Activated naive CD4-positive, alpha-beta T cell treated with anti-CD3 and anti-CD28 coated beads, Interleukin-2, amount 10 ng/mL, durations not matched to agents 7 days and 5 days (primary cell): Measurements from ENCODE around the gene ANKRD63.

ENCODE experiments used
- CTCF ChIA-PET: fragments of 350-600 bp; sonication (Branson Sonifier 250); formaldehyde crosslinking; loops from one replicate; lab custom pipeline; 2021; ENCODE audit warnings: antibody characterized with exemption; lab: Charles Lee
- DNase-seq: peaks from one replicate; pipeline ENCODE4 v3.0.0-alpha.2; 2020
- H3K27ac Mint-ChIP-seq: one replicate; pipeline ENCODE4 v1.8.0; 2021; ENCODE audit warnings: mild to moderate bottlenecking, moderate library complexity, mixed read lengths
- H3K27me3 Mint-ChIP-seq: one replicate; pipeline ENCODE4 v1.8.0; 2021; ENCODE audit warnings: mild to moderate bottlenecking, mixed read lengths
- H3K36me3 Mint-ChIP-seq: one replicate; pipeline ENCODE4 v1.8.0; 2021; ENCODE audit warnings: mixed read lengths
- H3K4me1 Mint-ChIP-seq: one replicate; pipeline ENCODE4 v1.8.0; 2021; ENCODE audit warnings: mixed read lengths
- H3K4me3 Mint-ChIP-seq: one replicate; pipeline ENCODE4 v1.8.0; 2021; ENCODE audit warnings: mild to moderate bottlenecking, moderate library complexity, mixed read lengths
- H3K9me3 Mint-ChIP-seq: one replicate; pipeline ENCODE4 v1.8.0; 2021; ENCODE audit warnings: mixed read lengths

Gene ANKRD63

GRCh38 chr15:40286794-40287193, 3.9 kb upstream of the ANKRD63 start:
- H3K4me3 Mint-ChIP-seq = no peak overlapping the region
- H3K27ac Mint-ChIP-seq = no peak overlapping the region
- DNase-seq = no peak
- peaks cover 9% of the 10 kb centered on the region for H3K36me3 Mint-ChIP-seq
- CTCF ChIA-PET = interaction anchor here (0.6 to 8.5 kb wide), 3 partner anchors 23 to 1573 kb away, joined by 3 to 81 read pairs (median 3); partner anchors contain the start of gene PLCB2
- H3K27me3 Mint-ChIP-seq = peaks cover 31% of the 10 kb centered on the region
- H3K9me3 Mint-ChIP-seq = no peaks in the 10 kb centered on the region
- H3K4me1 Mint-ChIP-seq = peaks cover 2% of the 10 kb centered on the region

GRCh38 chr15:40286061-40286532, 3.2 kb upstream of the ANKRD63 start:
- CTCF ChIA-PET = interaction anchor here (1.7 to 8.5 kb wide), 3 partner anchors 12 to 52 kb away, joined by 12 to 81 read pairs (median 16); partner anchors contain the start of gene PLCB2
- Mint-ChIP-seq H3K9me3 (no peaks in the 10 kb centered on the region), H3K4me1 (peaks cover 4% of the 10 kb centered on the region), H3K27ac (no peak overlapping the region), H3K36me3 (peaks cover 9% of the 10 kb centered on the region), H3K4me3 (no peak overlapping the region), H3K27me3 (peaks cover 37% of the 10 kb centered on the region)
- DNase-seq = no peak

DNA sequence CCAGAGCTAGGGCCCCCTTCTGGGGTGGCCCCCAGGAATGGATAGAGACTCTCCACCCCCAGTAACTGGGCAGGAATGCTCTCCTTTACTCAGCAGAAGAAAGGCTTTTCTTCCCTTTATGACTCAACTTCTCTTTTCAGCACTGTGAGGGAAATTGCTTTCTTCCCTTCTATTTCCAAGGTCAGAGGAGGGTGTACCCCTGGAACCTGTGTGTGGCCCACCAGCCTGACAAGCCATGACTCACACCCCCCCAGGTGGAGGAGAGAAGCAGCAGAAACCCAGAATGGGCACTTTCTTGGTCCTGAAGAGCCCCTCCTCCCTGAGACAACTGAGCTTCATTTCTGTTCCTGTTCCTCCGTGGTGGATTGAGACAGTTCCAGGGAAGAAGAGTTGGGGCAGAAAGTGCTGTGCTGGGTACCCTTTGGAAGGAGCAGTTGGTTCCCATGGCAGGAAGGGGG, 2.7 kb upstream of the ANKRD63 start:
- Mint-ChIP-seq H3K4me1 (peaks cover 5% of the 10 kb centered on the region), H3K9me3 (no peaks in the 10 kb centered on the region), H3K27ac (no peak overlapping the region), H3K36me3 (peaks cover 9% of the 10 kb centered on the region), H3K4me3 (no peak overlapping the region), H3K27me3 (peaks cover 43% of the 10 kb centered on the region)
- CTCF ChIA-PET = interaction anchor here (1.7 to 8.5 kb wide), 3 partner anchors 11 to 53 kb away, joined by 12 to 81 read pairs (median 16); partner anchors contain the start of gene PLCB2
- no peak for DNase-seq

DNA sequence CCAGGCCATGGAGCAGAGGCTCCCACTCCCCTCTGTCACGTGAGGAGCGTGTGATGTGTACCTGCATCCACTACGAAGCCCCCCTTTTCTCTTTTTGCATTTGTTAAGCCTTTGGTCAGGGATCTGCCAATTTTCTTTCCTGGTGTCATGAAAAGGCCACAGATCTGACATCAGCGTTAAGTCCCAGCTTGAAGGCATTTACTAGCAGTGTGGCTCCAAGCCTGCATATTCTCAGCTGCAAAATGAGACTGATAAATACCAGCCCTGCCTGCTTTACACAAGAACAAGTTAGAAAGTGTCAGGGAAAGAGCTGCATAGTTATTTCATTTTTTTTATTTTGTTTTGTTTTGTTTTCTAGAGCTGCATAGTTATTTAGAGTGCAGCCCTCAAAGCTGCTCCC, 2.3 kb upstream of the ANKRD63 start:
- H3K4me1 Mint-ChIP-seq = peaks cover 5% of the 10 kb centered on the region
- CTCF ChIA-PET = interaction anchor here (1.7 to 8.5 kb wide), 3 partner anchors 11 to 53 kb away, joined by 12 to 81 read pairs (median 16); partner anchors contain the start of gene PLCB2
- peaks cover 47% of the 10 kb centered on the region for H3K27me3 Mint-ChIP-seq
- H3K9me3 Mint-ChIP-seq = no peaks in the 10 kb centered on the region
- no peak overlapping the region for H3K27ac Mint-ChIP-seq
- no peak for DNase-seq
- H3K4me3 Mint-ChIP-seq = no peak overlapping the region
- H3K36me3 Mint-ChIP-seq = peaks cover 9% of the 10 kb centered on the region

GRCh38 chr15:40283615-40284300, 894 bp upstream of the ANKRD63 start:
- Mint-ChIP-seq H3K27me3 (peaks cover 61% of the 10 kb centered on the region), H3K36me3 (peaks cover 7% of the 10 kb centered on the region), H3K4me1 (peaks cover 7% of the 10 kb centered on the region), H3K27ac (peak overlapping the region; percentile 28), H3K4me3 (peak overlapping the region; percentile 18), H3K9me3 (no peaks in the 10 kb centered on the region)
- CTCF ChIA-PET = interaction anchor here (0.7 to 1.9 kb wide), 6 partner anchors 9 to 263 kb away, joined by 3 to 21 read pairs (median 4); partner anchors contain the start of gene PLCB2
- DNase-seq = no peak

DNA sequence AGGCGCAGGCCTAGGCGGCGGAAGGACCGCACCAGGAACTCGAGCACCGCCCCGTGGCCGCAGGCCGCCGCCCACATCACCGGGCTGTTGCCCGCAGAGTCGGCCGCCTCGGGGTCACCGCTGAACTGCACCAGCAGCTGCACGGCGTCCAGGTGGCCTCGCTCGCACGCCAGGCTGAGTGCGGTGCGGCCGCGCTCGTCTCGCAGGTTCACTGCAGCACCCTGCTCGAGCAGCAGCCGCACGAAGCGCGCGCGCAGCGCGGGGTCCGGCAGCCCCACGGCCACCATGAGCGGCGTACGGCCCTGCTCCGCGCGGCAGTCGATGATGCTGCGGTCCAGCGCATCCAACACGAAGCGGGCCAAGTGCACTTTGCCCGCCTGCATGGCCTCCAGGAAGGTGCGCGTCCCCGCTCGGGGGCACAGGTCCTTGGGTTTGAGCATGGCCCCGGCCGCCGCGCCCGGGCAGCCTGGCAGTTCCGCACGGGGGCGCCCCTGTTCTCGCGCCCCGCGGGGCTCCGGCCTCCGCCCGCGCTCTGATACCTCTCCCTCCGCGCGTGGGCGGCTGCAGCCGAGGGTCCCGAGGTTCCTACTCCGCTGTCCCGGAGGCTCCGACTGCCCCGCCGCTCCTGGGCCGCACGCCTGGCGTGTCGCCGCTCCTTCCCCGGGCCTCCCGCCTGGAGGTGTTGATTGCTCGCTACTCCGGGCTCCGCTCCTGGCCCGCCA, 556 bp downstream of the ANKRD63 start:
- Mint-ChIP-seq H3K4me3 (peak overlapping the region; percentile 66), H3K36me3 (no peaks in the 10 kb centered on the region), H3K4me1 (peaks cover 9% of the 10 kb centered on the region), H3K27ac (no peak overlapping the region), H3K27me3 (peaks cover 75% of the 10 kb centered on the region), H3K9me3 (no peaks in the 10 kb centered on the region)
- CTCF ChIA-PET = interaction anchor here (1.0 to 1.9 kb wide), 5 partner anchors 11 to 61 kb away, joined by 3 to 21 read pairs (median 4); partner anchors contain the start of gene PLCB2
- DNase-seq = peak; percentile 70

DNA sequence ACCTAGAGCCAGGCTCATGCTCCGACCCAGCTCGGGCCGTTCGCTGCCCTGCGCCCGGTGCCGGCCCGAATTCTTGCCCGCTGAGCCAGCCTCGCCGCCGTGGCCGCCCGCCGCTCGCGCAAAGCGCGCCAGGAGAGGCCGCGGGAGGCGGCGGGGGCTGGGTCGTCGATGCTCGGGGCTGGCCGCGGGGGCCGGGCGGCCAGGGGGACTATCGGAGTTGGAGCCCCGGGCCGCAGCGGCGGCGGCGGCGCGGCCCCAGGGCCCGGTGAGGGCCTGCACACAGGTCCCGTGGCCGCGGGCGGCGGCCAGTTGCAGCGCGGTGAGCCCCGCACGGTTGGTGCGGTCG, 1.1 kb downstream of the ANKRD63 start:
- peaks cover 81% of the 10 kb centered on the region for H3K27me3 Mint-ChIP-seq
- H3K9me3 Mint-ChIP-seq = no peaks in the 10 kb centered on the region
- no peaks in the 10 kb centered on the region for H3K36me3 Mint-ChIP-seq
- H3K4me3 Mint-ChIP-seq = no peak overlapping the region
- H3K4me1 Mint-ChIP-seq = peaks cover 9% of the 10 kb centered on the region
- DNase-seq = no peak
- CTCF ChIA-PET = interaction anchor here (1.5 kb wide), 2 partner anchors 28 to 56 kb away, joined by 3 to 4 read pairs; no protein-coding TSS in a partner anchor
- H3K27ac Mint-ChIP-seq = no peak overlapping the region

GRCh38 chr15:40281057-40281800, 1.6 kb downstream of the ANKRD63 start:
- Mint-ChIP-seq H3K9me3 (no peaks in the 10 kb centered on the region), H3K27ac (no peak overlapping the region), H3K36me3 (no peaks in the 10 kb centered on the region), H3K4me3 (peak overlapping the region; percentile 26), H3K4me1 (peaks cover 9% of the 10 kb centered on the region), H3K27me3 (peaks cover 86% of the 10 kb centered on the region)
- CTCF ChIA-PET = interaction anchor here (1.4 to 10.8 kb wide), 10 partner anchors 8 to 141 kb away, joined by 3 to 401 read pairs (median 21); partner anchors contain the start of genes CCDC9B and PLCB2
- DNase-seq = no peak

DNA sequence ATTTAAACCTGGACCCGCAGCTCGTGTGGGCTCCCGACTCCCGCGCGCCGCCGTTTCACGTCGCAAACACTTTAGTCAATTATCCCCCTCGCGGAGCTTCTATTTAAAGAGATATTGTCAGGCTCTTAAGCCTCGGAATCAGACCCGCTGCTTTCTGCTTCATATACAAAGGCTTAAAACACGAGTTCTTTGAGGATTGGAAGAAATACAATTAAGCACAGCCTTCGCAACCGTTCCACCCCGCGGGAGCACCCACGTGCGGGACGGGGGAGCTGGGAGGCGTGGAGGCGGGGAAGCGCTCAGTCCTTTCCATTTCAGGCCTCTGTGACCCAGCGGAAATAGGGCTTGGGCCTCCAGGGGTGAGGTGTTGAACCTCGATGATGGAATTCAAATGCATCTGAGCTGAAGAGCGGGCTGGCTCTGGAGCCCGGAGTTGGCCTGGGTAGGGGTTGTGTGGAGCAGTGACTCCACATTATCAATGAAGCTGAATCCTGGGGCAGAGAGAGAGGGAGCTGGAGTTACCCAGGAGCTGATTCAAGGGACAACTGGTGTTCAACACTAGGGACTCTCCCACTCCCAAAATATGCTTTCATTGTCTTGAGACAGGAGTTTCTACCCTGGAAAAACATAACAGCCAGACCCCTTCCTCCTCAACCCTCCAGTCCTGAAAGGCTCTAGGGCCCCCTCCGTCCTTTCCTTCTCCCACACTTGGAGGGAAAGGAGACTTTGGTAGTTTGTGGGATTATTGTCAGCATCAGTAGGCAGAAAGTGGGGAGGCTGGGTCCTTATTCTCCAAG, 2.4 kb downstream of the ANKRD63 start:
- no peak overlapping the region for H3K4me3 Mint-ChIP-seq
- CTCF ChIA-PET = interaction anchor here (1.2 to 10.8 kb wide), 11 partner anchors 9 to 141 kb away, joined by 3 to 401 read pairs (median 20); partner anchors contain the start of genes CCDC9B and PLCB2
- H3K27ac Mint-ChIP-seq = no peak overlapping the region

DNA sequence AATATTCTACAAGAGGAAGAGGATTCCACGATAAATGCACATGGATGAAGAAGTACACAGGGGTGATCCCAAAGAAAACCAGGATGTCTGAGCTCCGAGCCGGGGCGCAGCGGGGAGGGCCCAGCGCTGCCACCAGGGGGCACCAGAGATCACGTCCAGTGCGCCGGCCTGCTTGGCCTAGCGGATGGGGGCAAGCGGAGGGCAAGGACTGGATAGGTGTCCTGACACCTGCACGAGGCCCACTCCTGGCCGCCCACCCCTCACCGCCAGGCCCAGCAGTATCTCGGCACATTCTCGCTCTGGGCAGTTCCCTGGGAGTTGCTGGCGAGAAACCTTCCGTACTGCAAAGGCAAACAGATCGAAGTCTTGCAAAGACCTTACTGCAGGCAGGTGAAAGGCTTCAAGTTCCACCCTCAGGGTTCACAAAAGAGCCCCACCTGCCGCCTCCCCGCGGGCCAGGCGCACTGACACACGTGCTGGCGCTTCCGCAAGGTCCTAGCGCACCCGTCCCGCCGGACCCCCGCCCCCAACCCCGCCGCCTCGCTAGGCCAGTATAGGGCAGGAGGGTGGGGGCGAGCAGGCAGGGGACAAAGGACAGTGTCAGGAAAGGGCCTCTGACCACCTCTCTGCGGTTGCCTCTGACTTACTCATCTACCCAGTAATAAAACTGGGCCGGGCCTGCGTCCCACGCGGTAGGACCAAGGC, 3.3 kb downstream of the ANKRD63 start:
- no peak overlapping the region for H3K4me3 Mint-ChIP-seq
- CTCF ChIA-PET = interaction anchor here (0.6 to 10.8 kb wide), 23 partner anchors 10 to 245 kb away, joined by 3 to 401 read pairs (median 5); partner anchors contain the start of genes CCDC9B and PLCB2
- DNase-seq = peak; percentile 77
- peaks cover 9% of the 10 kb centered on the region for H3K4me1 Mint-ChIP-seq
- H3K36me3 Mint-ChIP-seq = no peaks in the 10 kb centered on the region
- peaks cover 90% of the 10 kb centered on the region for H3K27me3 Mint-ChIP-seq
- H3K9me3 Mint-ChIP-seq = no peaks in the 10 kb centered on the region
- H3K27ac Mint-ChIP-seq = no peak overlapping the region

More for the DNA sequence above, 2.4 kb downstream of the ANKRD63 start:
- H3K36me3 Mint-ChIP-seq = no peaks in the 10 kb centered on the region
- H3K4me1 Mint-ChIP-seq = peaks cover 9% of the 10 kb centered on the region
- no peaks in the 10 kb centered on the region for H3K9me3 Mint-ChIP-seq
- H3K27me3 Mint-ChIP-seq = peaks cover 94% of the 10 kb centered on the region
- DNase-seq = no peak

DNA sequence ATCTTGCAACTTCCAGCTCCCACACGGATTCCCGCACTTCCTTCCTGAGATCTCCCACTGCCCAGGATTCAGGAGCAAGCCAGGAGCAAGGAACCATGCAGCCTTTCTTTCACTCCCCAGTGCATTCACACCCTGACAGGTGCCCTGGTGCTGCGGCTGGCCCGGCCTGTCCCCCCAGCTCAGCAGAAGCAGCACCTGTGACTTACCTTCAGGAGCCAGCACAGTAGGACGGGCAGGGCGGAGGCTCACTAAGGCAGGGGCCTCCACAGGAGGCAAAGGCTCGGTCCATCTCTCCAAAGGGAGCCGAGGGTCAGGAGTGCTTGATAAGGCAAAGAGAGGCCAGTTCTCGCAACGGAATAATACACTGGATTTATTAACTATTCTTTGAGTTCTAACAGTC, 4.8 kb downstream of the ANKRD63 start:
- Mint-ChIP-seq H3K27ac (no peak overlapping the region), H3K9me3 (no peaks in the 10 kb centered on the region), H3K36me3 (no peaks in the 10 kb centered on the region), H3K4me1 (peaks cover 7% of the 10 kb centered on the region), H3K4me3 (no peak overlapping the region), H3K27me3 (peaks cover 78% of the 10 kb centered on the region)
- no peak for DNase-seq
- CTCF ChIA-PET = interaction anchor here (0.6 to 10.8 kb wide), 14 partner anchors 9 to 234 kb away, joined by 3 to 401 read pairs (median 10); partner anchors contain the start of genes CCDC9B and PLCB2

DNA sequence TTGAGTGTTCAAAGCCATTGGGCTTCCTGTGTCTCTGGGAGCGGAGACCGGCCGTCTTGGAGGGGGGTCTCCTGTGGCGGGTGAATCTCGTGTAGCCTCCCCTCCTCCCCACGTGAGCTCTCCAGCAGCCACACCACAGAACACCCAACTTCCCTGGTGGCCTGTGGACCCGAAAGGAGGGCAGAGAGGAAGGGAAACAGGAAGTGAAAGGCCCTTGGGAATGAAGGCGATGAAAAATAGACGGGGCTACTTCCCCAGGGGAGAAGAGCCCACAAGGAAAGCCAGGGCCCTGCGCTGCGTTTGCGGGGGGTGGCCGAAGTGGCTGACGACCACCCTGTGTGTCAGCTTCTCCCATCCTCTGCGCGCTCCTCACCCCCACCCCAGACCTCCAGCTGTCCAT, 5.4 kb downstream of the ANKRD63 start:
- CTCF ChIA-PET = interaction anchor here (0.6 to 10.8 kb wide), 13 partner anchors 12 to 1059 kb away, joined by 3 to 401 read pairs (median 16); partner anchors contain the start of genes CCDC9B and PLCB2
- H3K27me3 Mint-ChIP-seq = peaks cover 76% of the 10 kb centered on the region
- H3K4me3 Mint-ChIP-seq = no peak overlapping the region
- no peak overlapping the region for H3K27ac Mint-ChIP-seq
- H3K4me1 Mint-ChIP-seq = peaks cover 7% of the 10 kb centered on the region
- no peaks in the 10 kb centered on the region for H3K9me3 Mint-ChIP-seq
- DNase-seq = no peak
- no peaks in the 10 kb centered on the region for H3K36me3 Mint-ChIP-seq
